ENCODE measurements around the gene FGF18. TPM values are rescaled to one million over a fixed set of nuclear protein-coding genes. Genes with fewer than 3 reads are reported as not detected.
"Not testable (repeated sequence)": the region's sequence is repeated elsewhere in the genome, so short reads cannot be mapped to it uniquely, and the experiment has no call there.

Gene FGF18
- total and polyA plus RNA-seq, 7 donors = 0.28 to 3.0 (median 0.48) TPM; not detected in 3

DNA sequence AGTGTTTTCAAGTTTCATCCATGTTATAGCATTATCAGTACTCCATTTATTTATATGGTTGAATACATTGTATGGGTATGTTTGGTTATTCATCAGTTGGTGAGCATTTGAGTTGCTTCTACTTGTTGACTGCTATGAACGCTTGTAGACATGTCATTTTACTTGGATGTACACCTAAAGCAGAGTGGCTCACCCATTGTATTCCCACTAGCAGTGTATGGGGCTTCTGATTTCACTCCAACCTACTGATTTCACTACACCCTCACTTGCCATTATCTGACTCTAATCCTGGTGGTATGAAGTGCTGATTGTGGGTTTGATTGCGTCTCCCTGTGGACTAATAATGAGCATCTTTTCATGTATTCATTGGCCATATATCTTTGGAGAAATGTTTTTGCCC lies 22.3 kb upstream of the FGF18 start:
- Histone ChIP-seq H3K9me3 (no peaks in the 10 kb centered on the region), H3K36me3 (peaks cover 25 to 94% (median 38%) of the 10 kb centered on the region in 4 donors), H3K4me1 (peaks cover 0 to 20% (median 6%) of the 10 kb centered on the region in 4 donors), H3K27me3 (no peaks in the 10 kb centered on the region), H3K4me3 (no peak overlapping the region), H3K27ac (no peak overlapping the region)
- TF ChIP-seq, protein P1, sequence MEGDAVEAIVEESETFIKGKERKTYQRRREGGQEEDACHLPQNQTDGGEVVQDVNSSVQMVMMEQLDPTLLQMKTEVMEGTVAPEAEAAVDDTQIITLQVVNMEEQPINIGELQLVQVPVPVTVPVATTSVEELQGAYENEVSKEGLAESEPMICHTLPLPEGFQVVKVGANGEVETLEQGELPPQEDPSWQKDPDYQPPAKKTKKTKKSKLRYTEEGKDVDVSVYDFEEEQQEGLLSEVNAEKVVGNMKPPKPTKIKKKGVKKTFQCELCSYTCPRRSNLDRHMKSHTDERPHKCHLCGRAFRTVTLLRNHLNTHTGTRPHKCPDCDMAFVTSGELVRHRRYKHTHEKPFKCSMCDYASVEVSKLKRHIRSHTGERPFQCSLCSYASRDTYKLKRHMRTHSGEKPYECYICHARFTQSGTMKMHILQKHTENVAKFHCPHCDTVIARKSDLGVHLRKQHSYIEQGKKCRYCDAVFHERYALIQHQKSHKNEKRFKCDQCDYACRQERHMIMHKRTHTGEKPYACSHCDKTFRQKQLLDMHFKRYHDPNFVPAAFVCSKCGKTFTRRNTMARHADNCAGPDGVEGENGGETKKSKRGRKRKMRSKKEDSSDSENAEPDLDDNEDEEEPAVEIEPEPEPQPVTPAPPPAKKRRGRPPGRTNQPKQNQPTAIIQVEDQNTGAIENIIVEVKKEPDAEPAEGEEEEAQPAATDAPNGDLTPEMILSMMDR (IDR thresholded peaks at IDR 0.05) = no peak
- TF ChIP-seq EP300 (IDR thresholded peaks at IDR 0.05) (no peak), POLR2A (IDR thresholded peaks at IDR 0.05) (no peak), POLR2AphosphoS5 (IDR thresholded peaks at IDR 0.05) (no peak)
- intact Hi-C loops (cut with DNase I) = no loop called here
- no peak for DNase-seq
- WGBS, 2 donors = 88 to 89% methylated on average over 2 of the region's 2 CpGs

DNA sequence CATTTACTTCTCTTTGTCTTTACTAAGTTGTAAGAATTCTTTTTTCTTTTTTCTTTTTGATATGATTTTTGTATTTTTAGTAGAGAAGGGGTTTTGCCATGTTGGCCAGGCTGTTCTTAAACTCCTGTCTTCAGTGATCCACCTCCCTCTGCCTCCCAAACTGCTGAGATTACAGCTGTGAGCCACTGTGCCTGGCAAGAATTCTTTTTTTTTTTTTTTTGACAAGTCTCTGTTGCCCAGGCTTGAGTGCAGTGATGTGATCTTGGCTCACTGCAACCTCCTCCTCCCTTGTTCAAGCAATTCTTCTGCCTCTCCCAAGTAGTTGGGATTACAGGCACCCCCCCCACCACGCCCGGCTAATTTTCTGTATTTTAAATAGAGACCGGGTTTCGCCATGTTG lies 21.8 kb upstream of the FGF18 start:
- DNase-seq = no peak
- no peak for TF ChIP-seq POLR2A (IDR thresholded peaks at IDR 0.05)
- TF ChIP-seq, protein P1 (IDR thresholded peaks at IDR 0.05) = no peak
- H3K36me3 ChIP-seq = peaks cover 25 to 90% (median 37%) of the 10 kb centered on the region in 4 donors
- no peak overlapping the region for H3K27ac ChIP-seq
- H3K27me3 ChIP-seq = no peaks in the 10 kb centered on the region
- intact Hi-C loops (cut with DNase I) = no loop called here
- 93 to 96% methylated on average over 4 of the region's 4 CpGs for WGBS, 2 donors
- peaks cover 0 to 20% (median 6%) of the 10 kb centered on the region in 4 donors for H3K4me1 ChIP-seq
- no peak overlapping the region for H3K4me3 ChIP-seq
- no peaks in the 10 kb centered on the region for H3K9me3 ChIP-seq

DNA sequence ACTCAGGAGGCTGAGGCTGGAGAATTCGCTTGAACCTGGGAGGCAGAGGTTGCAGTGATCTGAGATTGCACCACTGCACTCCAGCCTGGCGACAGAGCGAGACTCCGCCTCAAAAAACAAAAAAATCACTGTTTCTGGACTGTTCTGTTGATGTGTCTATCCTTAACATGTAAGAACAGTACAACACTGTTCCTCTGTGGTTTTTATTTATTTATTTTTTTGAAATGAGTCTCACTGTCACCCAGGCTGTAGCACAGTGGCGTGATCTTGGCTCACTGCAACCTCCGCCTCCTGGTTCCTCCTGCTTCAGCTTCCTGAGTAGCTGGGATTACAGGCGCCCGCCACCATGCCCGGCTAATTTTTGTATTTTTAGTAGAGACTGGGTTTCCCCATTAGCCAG lies 20.8 kb upstream of the FGF18 start:
- H3K9me3 ChIP-seq; H3K4me3 ChIP-seq; DNase-seq; H3K27ac ChIP-seq; intact Hi-C loops (cut with DNase I); H3K27me3 ChIP-seq: not testable (repeated sequence)
- peaks cover 19 to 79% (median 32%) of the 10 kb centered on the region in 4 donors for H3K36me3 ChIP-seq
- peaks cover 0 to 20% (median 6%) of the 10 kb centered on the region in 4 donors for H3K4me1 ChIP-seq
- 92 to 93% methylated on average over 9 of the region's 9 CpGs for WGBS, 2 donors

DNA sequence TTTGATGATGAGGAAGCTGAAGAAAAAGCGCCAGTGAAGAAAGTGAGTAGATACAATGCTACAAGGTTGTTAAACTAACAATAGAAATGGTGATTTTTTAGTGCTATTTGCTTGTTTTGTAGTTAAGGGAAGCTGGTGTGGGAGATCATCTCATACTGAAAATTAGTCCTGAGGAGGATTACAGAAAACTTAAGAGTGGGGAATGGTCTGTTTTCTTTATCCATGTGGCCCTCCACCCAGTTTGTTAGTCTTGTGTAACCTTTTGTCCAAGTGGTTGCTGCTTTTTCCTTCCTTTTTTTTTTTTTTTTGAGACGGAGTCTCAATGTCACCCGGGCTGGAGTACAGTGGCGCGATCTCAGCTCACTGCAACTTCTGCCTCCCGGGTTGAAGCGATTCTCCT lies 19.3 kb upstream of the FGF18 start:
- DNase-seq = no peak
- WGBS, 2 donors = 91 to 92% methylated on average over 7 of the region's 7 CpGs
- no peak for TF ChIP-seq POLR2AphosphoS5 (IDR thresholded peaks at IDR 0.05)
- no peak for TF ChIP-seq POLR2A (IDR thresholded peaks at IDR 0.05)
- TF ChIP-seq, protein P1 (IDR thresholded peaks at IDR 0.05) = no peak
- no peak for TF ChIP-seq EP300 (IDR thresholded peaks at IDR 0.05)
- Histone ChIP-seq H3K9me3 (no peaks in the 10 kb centered on the region), H3K4me3 (no peak overlapping the region), H3K36me3 (peaks cover 24 to 69% (median 28%) of the 10 kb centered on the region in 4 donors), H3K4me1 (peaks cover 0 to 20% (median 6%) of the 10 kb centered on the region in 4 donors), H3K27ac (no peak overlapping the region), H3K27me3 (no peaks in the 10 kb centered on the region)
- intact Hi-C loops (cut with DNase I) = no loop called here

DNA sequence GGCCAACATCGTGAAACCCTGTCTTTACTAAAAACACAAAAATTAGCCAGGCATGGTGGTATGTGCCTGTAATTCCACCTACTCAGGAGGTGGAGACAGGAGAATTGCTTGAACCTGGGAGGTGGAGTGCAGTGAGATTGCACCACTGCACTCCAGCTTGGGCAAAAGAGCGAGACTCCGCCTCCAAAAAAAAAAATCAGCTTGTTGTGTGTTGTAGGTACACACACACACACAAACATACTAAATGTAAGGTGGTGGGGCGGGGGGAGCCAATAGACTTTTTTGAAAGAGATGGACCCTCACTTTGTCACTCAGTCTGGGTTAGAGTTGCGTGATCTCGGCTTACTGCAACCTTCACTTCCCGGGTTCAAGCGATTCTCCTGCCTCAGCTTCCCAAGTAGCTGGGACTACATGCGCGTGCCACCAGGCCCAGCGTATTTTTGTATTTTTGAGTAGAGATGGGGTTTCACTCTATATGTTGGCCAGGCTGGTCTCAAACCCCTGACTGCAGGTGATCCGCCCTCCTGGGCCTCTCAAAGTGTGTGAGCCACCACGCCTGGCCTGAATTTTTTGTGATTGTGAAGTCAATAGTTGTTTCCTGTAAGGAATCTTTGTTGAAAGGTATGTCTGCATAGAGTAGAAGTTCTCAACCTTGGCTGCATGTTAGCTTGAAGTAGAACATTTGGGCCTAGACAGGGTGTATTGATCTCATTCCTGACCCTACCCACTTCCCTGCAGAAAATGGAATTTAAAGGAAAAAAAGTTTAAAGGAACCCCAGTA lies 18.1 kb upstream of the FGF18 start:
- Histone ChIP-seq H3K27me3 (no peaks in the 10 kb centered on the region), H3K27ac (no peak overlapping the region), H3K4me1 (peaks cover 0 to 20% (median 6%) of the 10 kb centered on the region in 4 donors), H3K4me3 (no peak overlapping the region), H3K36me3 (peaks cover 20 to 69% (median 33%) of the 10 kb centered on the region in 4 donors), H3K9me3 (no peaks in the 10 kb centered on the region)
- no peak for DNase-seq
- intact Hi-C loops (cut with DNase I) = no loop called here
- WGBS, 2 donors = 96 to 98% methylated on average over 13 of the region's 13 CpGs
- TF ChIP-seq, protein P1 (IDR thresholded peaks at IDR 0.05) = no peak
- TF ChIP-seq EP300 (IDR thresholded peaks at IDR 0.05) (no peak), POLR2AphosphoS5 (IDR thresholded peaks at IDR 0.05) (no peak), POLR2A (IDR thresholded peaks at IDR 0.05) (no peak)

DNA sequence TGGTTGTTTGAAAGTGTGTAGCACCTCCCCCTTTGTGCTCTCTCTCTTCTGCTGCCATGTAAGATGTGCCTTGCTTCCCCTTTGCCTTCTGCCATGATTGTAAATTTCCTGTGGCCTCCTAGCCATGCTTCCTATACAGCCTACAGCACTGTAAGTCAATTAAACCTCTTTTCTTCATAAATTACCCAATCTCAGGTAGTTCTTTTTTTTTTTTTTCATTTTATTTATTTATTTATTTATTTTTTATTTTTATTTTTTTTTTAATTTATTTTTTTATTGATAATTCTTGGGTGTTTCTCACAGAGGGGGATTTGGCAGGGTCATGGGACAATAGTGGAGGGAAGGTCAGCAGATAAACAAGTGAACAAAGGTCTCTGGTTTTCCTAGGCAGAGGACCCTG lies 16.7 kb upstream of the FGF18 start:
- H3K9me3 ChIP-seq; H3K27me3 ChIP-seq; H3K4me3 ChIP-seq; intact Hi-C loops (cut with DNase I); H3K27ac ChIP-seq; DNase-seq: not testable (repeated sequence)
- Histone ChIP-seq H3K36me3 (peaks cover 20 to 72% (median 37%) of the 10 kb centered on the region in 4 donors), H3K4me1 (peaks cover 0 to 15% (median 6%) of the 10 kb centered on the region in 4 donors)

Data from sigmoid colon (tissue), 7 donors.